Measurements from ENCODE around the gene HDAC4.

DNA sequence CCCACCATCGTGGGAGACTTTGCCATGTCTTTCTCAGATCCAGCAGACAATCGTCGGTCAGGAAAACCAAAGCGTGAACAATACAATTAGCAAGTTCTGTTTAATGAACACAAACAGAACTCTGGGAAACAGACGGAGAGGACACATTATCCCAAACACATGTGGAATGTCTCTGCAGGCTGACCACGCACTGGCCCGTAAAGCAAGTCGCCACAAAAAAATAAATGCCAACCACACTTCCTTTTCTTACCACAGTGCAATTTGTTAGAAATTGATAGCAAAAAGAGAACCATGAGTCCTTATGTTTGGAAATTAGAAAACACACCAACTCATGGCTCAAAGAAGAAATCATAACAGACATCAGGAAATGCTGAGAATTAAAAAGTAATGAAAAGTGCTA lies 342.1 kb downstream of the HDAC4 start:
- no peak for TF ChIP-seq CTCF (IDR thresholded peaks at IDR 0.05)
- TF ChIP-seq POLR2A (IDR thresholded peaks at IDR 0.05): no peak
